GDM1 (cell line): ENCODE results near the gene ARL5A.
"Not testable (repeated sequence)": the region's sequence is repeated elsewhere in the genome, so short reads cannot be mapped to it uniquely, and the experiment has no call there.

Experiments
- DNase-seq: peaks from one replicate; lab custom pipeline; 2025; lab: John Stamatoyannopoulos, UW

The ARL5A gene, protein sequence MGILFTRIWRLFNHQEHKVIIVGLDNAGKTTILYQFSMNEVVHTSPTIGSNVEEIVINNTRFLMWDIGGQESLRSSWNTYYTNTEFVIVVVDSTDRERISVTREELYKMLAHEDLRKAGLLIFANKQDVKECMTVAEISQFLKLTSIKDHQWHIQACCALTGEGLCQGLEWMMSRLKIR

DNA sequence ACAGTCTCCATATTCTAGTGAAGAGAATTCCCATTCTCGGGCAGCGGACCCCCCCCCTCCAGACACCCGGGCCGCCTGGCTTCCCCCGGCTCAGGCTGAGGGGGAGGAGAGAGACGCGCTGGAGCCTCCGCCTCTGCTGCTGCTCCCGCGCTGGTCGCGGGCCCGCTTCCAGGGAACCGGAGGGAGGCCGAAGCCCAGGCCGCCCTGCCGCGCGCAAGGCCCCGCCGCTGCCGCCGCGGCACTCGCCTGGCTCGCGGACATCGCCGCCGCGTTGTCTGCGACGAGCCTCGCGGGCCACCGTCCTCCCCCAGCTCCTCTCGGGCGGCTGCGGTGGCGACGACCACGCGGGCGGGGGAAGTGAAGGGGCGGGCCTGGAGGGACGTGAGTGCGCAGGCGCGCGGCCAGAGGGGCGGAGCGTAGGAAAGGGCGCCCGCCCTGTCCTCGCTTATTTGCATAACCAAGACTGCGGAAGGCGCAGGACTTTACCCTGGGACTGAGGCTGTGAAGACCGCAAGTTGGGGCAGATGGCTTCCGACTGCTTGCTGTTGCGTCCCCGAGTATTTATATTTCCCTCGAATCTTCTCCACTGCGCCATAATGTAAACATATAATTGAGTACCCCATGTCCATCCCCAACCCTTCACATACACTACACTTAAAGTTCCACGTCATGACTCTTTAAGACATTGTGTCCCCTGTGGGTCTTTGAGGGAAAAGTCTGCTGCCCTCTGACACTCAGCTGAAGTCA is at the start of gene ARL5A:
Gene ARL5A (minus strand): TSS at position 279 of the 747 bp plus-strand sequence. CDS start 245 bp downstream, at position 34.
- DNase-seq = peak; percentile 97

DNA sequence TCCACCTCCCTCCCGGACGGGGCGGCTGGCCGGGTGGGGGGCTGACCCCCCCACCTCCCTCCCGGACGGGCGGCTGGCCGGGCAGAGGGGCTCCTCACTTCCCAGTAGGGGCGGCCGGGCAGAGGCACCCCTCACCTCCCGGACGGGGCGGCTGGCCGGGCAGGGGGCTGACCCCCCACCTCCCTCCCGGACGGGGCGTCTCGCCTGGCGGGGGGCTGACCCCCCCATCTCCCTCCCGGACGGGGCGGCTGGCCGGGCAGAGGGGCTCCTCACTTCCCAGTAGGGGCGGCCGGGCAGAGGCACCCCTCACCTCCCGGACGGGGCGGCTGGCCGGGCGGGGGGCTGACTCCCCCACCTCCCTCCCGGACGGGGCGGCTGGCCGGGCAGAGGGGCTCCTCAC is 47.4 kb upstream of the ARL5A start:
- not testable (repeated sequence) for DNase-seq

DNA sequence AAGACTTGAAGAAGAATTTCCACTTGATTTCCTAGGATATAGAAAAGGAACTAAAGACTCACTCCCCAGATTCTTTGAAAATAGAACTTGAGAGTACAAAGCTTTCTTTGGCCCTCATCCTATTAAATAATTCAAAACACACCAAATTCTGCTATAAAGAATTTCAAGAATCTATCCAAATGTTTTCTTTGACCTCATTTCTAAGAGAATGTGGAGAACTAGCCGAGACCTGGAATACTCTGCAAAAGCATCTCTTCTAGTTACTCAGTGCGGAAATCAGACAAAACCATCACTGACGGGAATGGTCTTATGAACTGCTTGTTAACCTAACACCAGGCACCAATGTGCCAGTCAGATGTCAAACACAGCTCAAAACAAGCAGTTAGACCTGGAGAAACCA is 44.2 kb upstream of the ARL5A start:
- DNase-seq = no peak

DNA sequence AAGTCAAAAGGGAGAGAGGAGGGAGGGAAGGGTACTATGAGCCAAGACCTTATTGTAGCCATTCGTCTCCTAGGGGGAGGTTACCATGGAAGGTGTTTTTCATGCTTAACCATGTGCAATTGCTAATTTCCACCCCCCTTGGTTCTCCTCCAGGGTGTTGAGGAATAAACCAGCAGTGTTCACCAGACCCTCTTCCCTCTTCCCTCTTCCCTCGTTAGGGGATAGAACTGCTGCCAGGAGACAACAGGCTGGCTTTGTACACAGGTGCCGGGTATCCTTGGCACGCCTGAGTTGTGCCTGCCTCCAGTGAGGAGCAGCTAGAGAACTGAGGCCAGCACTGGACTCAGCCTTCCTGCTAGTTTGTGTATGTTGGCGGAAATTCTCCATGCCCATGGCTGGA is 41.1 kb upstream of the ARL5A start:
- DNase-seq = no peak

DNA sequence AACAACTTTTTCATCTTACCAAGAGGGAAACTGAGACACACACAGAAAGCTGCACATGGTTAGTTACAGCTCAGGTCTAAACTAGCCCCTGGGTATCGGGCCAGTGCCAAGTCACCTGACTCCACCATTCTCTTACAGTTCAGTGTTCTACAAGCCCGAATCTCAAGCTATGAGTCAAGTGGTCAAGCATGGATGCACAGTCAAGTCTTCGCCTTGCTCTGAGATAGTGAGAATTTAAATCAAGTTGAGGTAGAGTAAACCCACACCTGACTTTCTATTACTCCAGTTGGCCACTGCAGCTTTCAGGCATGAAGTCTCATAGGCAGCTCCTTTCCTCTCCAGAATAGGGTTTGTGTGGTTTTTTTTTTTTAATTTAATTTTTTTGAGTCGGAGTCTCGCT is 34.5 kb upstream of the ARL5A start:
- no peak for DNase-seq

DNA sequence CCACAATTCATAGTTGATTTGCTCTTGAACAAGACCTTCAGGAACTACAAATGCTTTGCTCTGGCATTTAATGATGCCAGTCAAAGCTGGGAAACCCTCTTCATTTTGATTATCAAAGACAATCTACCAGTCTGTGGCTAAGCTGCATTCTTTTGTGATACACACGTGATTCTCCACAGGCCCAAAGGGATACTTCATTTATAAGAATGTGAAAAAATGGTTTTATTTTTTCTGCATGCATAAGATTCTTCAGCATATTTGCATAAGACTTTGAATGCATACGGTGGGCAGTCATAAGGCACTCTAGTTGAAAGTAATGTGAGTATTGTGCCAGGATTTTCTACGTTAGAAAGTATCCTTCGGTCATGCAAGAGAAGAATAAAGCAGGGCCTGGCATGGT is 33.0 kb upstream of the ARL5A start:
- DNase-seq = no peak

DNA sequence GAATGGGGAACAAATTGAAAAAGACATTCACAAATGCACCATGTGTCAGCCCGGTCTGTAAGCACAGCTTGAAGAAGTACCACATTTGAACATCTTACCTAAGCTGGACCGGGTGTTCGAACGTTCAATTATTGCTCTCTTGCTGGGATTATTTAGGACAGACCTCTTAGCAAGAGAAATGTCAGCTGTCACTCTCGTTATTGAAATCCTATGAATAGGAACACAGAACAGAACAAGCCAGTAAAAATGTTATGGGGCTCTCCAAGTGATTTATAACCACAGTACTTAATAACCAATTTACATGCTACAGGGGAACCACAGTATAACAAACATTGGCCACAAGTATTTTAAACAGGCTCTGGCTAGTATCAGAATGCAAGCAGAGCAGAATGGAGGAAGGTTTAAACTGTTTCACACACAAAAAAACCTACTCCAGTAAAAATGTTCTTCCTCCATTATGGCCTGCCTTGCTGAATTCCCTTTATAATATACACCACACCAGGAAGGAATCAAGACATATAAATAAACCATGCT is 32.5 kb upstream of the ARL5A start:
- DNase-seq = no peak

DNA sequence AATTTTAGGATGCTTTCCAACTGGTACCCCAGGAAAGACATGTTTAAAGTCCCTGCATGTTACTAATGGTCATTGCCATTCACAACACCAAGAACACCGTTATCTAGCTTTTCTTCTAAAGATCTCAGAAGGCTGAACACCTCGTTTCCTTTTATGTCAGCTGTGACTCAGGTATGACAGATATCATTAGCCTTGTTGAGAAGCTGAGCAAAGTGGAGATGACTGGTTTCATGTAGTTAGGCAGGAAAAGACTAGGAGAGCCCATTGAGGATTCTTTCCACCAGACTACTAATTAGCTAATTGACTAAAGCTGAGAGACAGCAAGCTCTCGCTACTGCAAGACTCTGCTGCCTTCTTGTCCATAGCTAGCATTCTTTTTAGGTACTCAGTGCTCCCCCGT is 32.0 kb upstream of the ARL5A start:
- no peak for DNase-seq

DNA sequence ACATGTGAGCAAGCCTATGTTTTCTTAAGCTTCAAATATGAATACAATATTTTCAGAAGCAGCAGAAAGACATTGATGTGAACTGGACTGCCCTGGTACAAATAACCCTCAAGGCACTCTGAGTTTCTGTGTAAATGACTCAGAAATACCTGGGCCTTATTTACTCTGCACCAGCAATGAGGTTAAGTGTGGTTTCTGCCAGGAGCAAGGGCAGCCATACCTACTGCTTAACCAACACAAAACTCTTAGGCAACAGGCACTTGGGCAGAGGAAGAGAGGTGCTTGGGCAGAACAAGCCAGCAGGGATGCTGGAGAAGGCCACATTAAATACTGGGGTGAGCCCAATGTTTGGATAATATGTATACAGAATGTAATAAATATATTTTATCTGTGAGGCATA is 29.4 kb upstream of the ARL5A start:
- no peak for DNase-seq

DNA sequence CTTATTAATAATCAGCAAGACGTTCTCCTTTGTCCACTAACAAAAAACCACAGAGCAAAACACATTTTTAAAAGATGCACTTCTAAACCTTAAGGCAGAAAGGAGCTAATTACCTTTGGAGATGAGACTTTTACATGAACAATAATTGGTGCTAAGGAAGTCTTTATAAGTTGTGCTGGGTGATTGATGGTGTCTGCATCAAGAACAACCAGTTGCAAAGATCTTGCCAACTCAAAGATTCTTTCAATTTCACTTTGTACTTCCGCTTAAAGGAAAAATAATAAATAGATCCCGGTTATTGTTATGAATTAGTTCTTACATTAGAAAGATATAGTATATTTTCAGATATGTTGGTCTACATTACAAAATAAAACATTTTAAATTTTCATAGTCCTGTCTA is 26.9 kb upstream of the ARL5A start:
- no peak for DNase-seq

DNA sequence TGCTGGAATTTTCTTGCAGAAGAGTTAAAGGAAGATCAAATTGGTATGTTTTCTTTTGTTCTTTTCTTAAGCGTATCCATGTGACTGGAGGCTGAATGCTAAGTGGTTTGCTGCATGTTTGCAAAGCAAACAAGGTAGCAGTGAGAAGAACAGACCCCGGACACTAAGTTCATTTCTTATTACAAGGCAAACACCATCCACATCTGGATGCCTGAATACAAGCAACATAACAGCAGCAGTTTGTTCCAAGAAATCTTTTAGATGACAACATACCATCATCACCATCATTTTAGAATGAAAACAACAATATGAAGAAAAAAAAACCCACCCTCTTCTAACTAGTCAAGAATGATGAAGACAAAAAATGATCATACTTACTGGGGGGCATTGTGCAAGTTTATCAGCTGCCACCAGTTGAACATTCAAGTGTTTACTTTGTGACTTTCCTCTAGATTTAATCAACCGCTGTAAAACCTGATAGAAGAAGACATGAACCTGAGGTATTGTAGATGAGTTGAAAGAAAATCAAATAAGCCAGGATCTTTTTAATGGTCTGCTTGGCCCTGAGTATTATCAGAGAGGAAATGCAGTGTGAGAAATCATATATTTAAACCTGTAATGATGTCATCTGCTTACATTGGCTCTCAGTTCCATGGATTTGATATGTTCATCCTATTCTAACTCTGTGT is 25.0 kb upstream of the ARL5A start:
- DNase-seq = no peak

DNA sequence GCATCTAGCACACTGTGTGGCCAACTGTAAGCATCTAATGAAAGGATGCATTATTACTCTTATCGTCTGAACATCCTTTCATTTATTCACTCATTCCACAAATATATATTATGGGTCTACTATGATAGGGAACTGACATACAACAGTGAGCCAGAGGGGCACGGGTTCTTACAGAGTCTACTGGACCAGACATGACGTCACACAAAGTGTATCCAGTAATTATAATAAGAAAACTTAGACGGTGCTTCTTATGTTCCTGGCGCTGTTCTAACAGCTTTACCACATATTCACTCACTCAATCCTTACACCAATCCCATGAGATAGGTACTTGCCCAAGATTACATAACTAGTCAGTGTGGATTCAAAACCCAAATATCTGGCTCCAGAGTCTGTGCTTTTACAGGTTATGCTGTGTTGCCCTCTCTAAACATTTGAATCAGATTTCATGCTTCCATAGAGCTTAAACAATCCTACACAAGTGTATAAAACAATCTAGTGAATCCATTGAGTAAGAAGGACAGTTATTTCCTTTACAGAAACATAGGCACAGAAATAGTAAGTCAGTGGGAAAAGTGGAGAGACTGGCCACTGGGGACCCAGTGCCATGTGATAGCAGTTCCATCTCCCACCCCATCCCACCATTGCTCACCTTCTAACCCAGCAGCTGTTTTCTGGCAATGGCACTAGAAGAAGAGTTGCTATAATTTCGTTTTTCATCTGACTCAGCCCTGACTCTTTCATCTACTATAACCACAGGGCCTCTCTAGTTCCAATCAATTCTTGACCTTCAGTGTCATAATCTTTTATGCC is 24.2 kb upstream of the ARL5A start:
- DNase-seq = no peak

DNA sequence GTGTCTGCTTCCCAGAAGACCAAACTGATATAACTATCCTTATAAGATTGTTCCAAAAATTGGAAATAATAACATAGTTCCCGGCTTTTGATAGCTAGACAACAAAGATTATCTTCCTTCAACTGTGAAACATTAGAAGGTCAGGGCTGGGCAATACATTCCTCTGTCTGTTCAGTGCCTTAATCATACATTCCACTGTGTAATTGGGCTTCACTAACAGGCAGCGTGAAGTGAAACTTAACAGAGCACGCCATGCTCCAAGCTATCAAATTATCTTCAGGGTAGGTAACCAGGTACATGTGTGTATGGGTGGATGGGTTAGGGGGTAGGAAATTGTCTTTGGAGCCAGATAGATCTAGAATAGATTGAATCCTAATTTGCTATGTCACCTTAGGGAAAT is 23.5 kb upstream of the ARL5A start:
- DNase-seq = no peak

DNA sequence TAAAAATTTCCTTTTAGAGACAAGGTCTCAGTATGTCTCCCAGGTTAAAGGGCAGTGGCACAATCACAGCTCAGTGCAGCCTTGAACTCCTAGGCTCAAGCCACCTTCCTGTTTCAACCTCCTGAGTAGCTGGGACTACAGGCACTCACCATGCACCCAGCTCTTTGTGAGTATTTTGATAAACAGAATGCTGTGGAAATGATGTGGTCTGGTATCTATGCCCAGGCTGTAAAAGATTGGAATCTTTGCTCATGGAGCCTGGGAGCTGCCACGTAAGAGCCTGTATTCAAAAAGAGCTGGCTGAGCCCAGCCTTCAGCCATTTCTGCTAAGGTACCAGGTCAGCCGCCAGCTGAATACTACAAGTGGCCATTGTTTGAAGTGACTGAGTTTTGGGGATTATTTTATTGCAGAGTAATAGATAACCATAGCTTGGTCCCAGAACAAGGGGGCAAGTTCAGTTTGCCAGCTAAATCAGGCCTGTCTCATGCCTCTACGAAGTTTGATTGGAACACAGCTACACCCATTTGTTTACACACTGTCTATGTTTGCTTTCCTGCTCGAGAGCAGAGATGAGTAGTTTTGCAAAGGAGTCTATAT is 21.3 kb upstream of the ARL5A start:
- DNase-seq = no peak

DNA sequence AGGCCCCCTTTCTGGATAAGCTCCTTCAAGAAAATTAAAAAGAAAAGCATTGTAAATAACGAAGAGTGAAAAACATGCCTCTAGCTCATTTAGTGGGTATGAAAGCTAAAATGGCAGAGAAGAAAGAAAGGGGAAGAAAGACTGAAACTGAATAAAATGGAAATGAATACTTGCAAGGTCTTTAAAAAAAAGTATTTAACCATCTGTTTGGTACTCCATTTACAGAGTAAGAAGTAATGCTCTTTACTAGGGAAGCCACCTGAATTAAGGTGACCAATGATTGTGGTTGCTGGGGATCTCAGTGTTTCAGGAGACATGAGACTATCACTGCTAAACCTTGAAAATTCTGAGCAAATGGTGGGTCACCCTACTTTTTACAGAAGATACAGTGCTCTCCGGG is 17.7 kb upstream of the ARL5A start:
- DNase-seq = no peak

DNA sequence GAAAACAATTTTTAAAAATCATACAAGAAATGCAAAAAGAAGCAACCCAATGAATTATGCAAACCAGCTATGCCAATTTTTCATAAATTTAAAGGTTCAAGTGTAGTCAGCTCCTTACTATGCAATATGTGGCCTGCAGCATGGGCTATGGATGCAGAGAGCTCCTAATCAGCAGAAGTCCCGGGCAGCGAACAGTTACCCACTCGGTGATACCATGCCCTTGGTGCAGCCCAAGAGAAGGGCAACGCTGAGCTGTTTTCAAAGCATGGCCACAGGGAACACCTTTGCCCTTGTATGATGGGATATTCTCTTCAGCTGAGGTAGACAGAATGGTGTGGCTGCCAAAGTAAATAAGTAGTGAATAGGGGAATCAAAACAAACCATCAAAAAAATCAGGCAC is 17.3 kb upstream of the ARL5A start:
- no peak for DNase-seq

DNA sequence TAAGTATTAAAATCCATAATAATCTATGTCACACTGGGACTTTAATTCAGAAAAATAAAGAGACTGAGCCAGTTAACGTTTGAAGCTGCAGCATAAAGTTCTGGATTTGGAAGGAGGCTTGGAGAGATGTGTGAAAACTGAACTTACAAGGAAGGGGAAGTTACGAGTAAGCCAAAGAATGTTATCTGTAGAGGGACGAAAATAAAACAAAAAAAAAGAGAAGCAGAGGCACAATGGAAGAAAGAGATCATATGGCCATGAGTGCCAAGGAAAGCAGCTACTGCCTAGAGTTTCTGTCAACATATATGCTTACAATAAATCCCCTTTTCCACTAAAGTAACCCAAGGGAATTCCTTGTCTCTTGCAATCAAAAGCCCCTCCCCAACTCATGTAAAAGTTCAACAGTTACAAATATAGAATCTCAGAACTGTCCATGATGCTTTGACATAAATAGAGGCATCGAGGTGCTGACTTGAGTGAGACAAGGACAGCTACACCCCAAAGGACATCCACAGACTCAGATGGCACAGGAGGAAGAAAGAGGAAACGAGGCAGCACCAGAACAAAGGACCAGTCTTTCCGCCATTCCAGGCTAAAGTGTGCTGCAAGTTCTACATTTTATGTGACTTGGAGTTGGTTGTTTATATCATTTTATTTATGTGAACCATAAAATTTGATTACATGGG is 16.1 kb upstream of the ARL5A start:
- no peak for DNase-seq

DNA sequence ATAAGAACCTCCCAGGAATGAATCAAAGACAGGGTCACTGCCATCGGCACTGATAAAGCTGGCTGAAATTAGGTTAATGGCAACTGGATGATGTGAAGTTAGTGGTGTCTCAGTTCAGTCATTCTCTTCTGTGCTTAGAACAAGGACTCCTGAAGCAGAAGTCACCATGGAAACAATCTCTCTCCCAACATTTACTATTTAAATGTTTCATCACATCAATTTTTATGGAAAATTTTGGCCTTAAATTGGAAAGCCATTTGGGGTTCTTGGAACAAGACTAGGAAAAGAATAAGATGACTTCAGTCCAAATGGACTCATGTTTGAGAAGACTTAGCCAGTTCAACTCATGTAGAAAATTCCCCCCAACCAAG is 15.5 kb upstream of the ARL5A start:
- DNase-seq = no peak

DNA sequence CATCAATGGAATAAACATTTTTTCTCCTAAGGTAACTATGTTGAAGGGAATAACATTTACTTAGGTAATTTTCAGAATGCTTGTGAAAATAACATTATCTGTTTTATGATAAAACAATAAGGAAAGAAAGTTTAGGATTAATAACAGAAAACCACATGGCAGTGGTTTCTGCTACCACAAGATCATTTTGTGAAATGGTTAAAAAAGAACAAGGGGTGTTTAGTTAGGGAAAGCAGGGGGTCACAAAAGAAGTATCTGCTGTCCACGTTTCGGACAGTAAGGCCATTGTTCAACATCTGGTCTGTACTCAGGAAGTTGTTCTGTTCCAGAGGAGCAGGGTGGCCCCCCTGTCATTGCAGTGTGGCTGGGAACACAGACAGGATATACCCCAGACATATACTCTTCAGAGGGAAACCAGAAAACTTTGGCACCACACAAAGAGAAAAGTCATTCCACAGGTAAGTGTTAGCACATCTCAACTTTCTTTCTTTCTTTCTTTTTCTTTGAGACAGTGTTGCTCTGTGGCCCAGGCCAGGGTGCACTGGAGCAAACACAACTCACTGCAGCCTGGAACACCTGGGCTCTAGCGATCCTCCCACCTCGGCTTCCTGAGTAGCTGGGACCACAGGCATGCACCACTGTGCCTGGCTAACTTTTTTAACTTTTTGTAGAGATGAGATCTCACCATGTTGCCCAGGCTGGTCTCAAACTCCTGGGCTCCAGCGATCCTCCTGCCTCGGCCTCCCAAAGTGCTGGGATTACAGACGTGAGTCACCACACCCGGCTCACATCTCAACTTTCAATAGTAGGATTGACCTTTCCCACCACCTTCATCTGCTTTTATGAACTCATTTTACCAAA is 14.8 kb upstream of the ARL5A start:
- DNase-seq = no peak

DNA sequence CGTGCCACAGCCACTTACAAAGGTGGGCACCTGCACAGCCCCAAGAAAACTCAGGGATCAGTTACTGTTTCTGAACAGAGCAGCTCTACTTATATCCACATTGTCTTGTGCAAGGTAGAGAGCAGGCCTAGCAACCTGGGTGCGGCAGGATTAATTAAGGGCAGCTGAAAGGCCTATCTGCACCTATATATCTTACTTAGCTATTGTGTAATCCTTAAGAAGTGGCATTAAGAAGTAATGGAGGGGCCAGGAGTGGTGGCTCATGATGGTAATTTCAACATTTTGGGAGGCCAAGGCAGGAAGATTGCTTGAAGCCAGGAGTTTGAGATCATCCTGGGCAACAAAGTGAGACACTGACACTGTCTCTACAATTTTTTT is 12.8 kb upstream of the ARL5A start:
- no peak for DNase-seq
